GM21825 (cell line): ENCODE results near the gene C15orf61.

Source experiments
- ATAC-seq: cut with Tn5 transposase; IDR thresholded peaks from one replicate; pipeline ENCODE4 v1.9.1; 2021; ENCODE audit warnings: mild to moderate bottlenecking, moderate library complexity; ENCODE audit not compliant: unreplicated experiment

C15orf61 gene

GRCh38 chr15:67521029-67521782 is at the start of gene C15orf61:
Gene C15orf61, plus strand, starts transcription at chr15:67521131. Its CDS starts 118 bp downstream, at chr15:67521249.
- ATAC-seq = peak; percentile 73

GRCh38 chr15:67472957-67473356 is 48.0 kb upstream of the C15orf61 start:
- no peak for ATAC-seq

GRCh38 chr15:67474405-67475110 is 46.4 kb upstream of the C15orf61 start:
- ATAC-seq = no peak

GRCh38 chr15:67479781-67480505 is 41.0 kb upstream of the C15orf61 start:
- no peak for ATAC-seq

GRCh38 chr15:67480741-67481140 is 40.2 kb upstream of the C15orf61 start:
- ATAC-seq = no peak

GRCh38 chr15:67481680-67482079 is 39.3 kb upstream of the C15orf61 start:
- no peak for ATAC-seq

- ATAC-seq = no peak
Measured at GRCh38 chr15:67495585-67495984, 25.3 kb upstream of the C15orf61 start.

GRCh38 chr15:67501177-67501835 is 19.6 kb upstream of the C15orf61 start:
- ATAC-seq = no peak

- ATAC-seq = no peak
Measured at GRCh38 chr15:67501836-67502461, 19.0 kb upstream of the C15orf61 start.

GRCh38 chr15:67504056-67504455 is 16.9 kb upstream of the C15orf61 start:
- no peak for ATAC-seq

GRCh38 chr15:67504796-67505195 is 16.1 kb upstream of the C15orf61 start:
- ATAC-seq = no peak

GRCh38 chr15:67505675-67506572 is 15.0 kb upstream of the C15orf61 start:
- no peak for ATAC-seq

- no peak for ATAC-seq
Measured at GRCh38 chr15:67506775-67507747, 13.9 kb upstream of the C15orf61 start.

- no peak for ATAC-seq
Measured at GRCh38 chr15:67508407-67508806, 12.5 kb upstream of the C15orf61 start.

GRCh38 chr15:67509918-67510317 is 11.0 kb upstream of the C15orf61 start:
- no peak for ATAC-seq

- no peak for ATAC-seq
Measured at GRCh38 chr15:67510597-67511190, 10.2 kb upstream of the C15orf61 start.

GRCh38 chr15:67511606-67512005 is 9.3 kb upstream of the C15orf61 start:
- ATAC-seq = no peak

- no peak for ATAC-seq
Measured at GRCh38 chr15:67512140-67512539, 8.8 kb upstream of the C15orf61 start.
